HepG2 (cell line): ENCODE measurements around the gene PNLIPRP3. TPM values are rescaled to one million over a fixed set of nuclear protein-coding genes. Genes with fewer than 3 reads are reported as not detected.

ENCODE experiments used
- ATAC-seq: fragments of 200-7000 bp; cut with Tn5 transposase; 3 replicates; pipeline ENCODE4 v1.9.1; 2020; ENCODE audit warnings: mild to moderate bottlenecking, moderate library complexity
- BruUV-seq: library from RNA; stranded (reverse); fragments of 400-500 nt; replicated peaks from 2 replicates; lab custom pipeline; 2021; lab: Mats Ljungman, UMichigan
- CTCF ChIA-PET: fragments of 300-600 bp; formaldehyde crosslinking; extraction: SDS; loops from one replicate; lab custom pipeline; 2021; ENCODE audit warnings: low total read pairs, inconsistent platforms, low intra/inter-chr PET ratio; lab: Yijun Ruan, JAX
- POLR2A ChIA-PET: fragments of 350-600 bp; sonication (Branson Sonifier 250); formaldehyde crosslinking; loops from one replicate; lab custom pipeline; 2020; ENCODE audit warnings: antibody characterized with exemption, inconsistent platforms; lab: Yijun Ruan, JAX
- DNase-seq: peaks from one replicate; pipeline ENCODE4 v3.0.0-alpha.2; 2015; ENCODE audit warnings: low spot score
- FAIRE-seq: peaks from 3 replicates; lab custom pipeline; 2011; peaks lifted over from hg19 to GRCh38; lab: Jason Lieb, UNC
- H2AFZ ChIP-seq: one replicate; pipeline ENCODE4 v1.6.1; 2011; ENCODE audit warnings: low read length, inconsistent platforms
- H3K27ac ChIP-seq: fragments of 300-600 bp; 3 replicates; pipeline ENCODE4 v1.8.0; 2011; ENCODE audit warnings: mixed run types, mild to moderate bottlenecking, mixed read lengths, low read length, inconsistent platforms; ENCODE audit not compliant: insufficient read depth; ENCODE audit errors: extremely low read length
- H3K27me3 ChIP-seq, 2 experiments: fragments of 200-600 bp in 1 of 2; 2 replicates in 1 of 2; 3 replicates in 1 of 2; pipeline versions ENCODE4 v1.6.0 to v1.8.0; 2011; ENCODE audit warnings: low read length in 2 of 2, mild to moderate bottlenecking in 2 of 2, moderate library complexity in 2 of 2, inconsistent platforms in 1 of 2; ENCODE audit not compliant: insufficient read depth in 2 of 2, control insufficient read depth in 1 of 2
- H3K36me3 ChIP-seq, 2 experiments: fragments of 200-600 bp in 1 of 2; replicated peaks in 1 of 2; 2 replicates in 1 of 2; 3 replicates in 1 of 2; pipeline versions ENCODE4 v1.5.1 to v1.8.0; 2011; ENCODE audit warnings: low read length in 2 of 2, inconsistent platforms in 1 of 2; ENCODE audit not compliant: insufficient read depth in 2 of 2, control insufficient read depth in 1 of 2
- H3K4me1 ChIP-seq: 2 replicates; pipeline ENCODE4 v1.5.1; 2012; ENCODE audit warnings: low read length, inconsistent platforms; ENCODE audit not compliant: insufficient read depth
- H3K4me2 ChIP-seq: 2 replicates; pipeline ENCODE4 v1.6.0; 2011; ENCODE audit warnings: low read depth, low read length, inconsistent platforms
- H3K4me3 ChIP-seq, 3 experiments: fragments of 200-600 bp in 1 of 3; sonication (generic), shearing (Covaris generic) in 1 of 3; replicated peaks in 1 of 3; 2 replicates each; pipeline ENCODE4 v1.5.1; 2011 to 2016; ENCODE audit warnings: low read length in 3 of 3, inconsistent platforms in 2 of 3, low read depth in 2 of 3, mild to moderate bottlenecking in 2 of 3, control low read depth in 1 of 3, mixed read lengths in 1 of 3; ENCODE audit not compliant: insufficient read depth in 1 of 3
- H3K79me2 ChIP-seq: one replicate; pipeline ENCODE4 v1.6.1; 2011; ENCODE audit warnings: low read length, inconsistent platforms; ENCODE audit not compliant: insufficient read depth
- H3K9ac ChIP-seq: 2 replicates; pipeline ENCODE4 v1.6.0; 2011; ENCODE audit warnings: mild to moderate bottlenecking, low read depth, low read length, inconsistent platforms; ENCODE audit not compliant: insufficient read depth
- H3K9me3 ChIP-seq: 2 replicates; pipeline ENCODE4 v1.5.1; 2012; ENCODE audit warnings: mild to moderate bottlenecking, low read length
- H4K20me1 ChIP-seq: 2 replicates; pipeline ENCODE4 v1.6.0; 2011; ENCODE audit warnings: inconsistent platforms, mild to moderate bottlenecking, low read length, moderate library complexity; ENCODE audit not compliant: insufficient read depth
- CREB1 ChIP-seq, 2 experiments: fragments of 450-650 bp in 1 of 2; IDR thresholded peaks; 2 replicates each; pipeline ENCODE4 v1.6.1; 2016 to 2017; ENCODE audit warnings: control low read depth in 1 of 2, mild to moderate bottlenecking in 1 of 2, missing compliant biosample characterization in 1 of 2, missing genetic modification characterization in 1 of 2
- KDM5B ChIP-seq: sonication (generic); formaldehyde crosslinking; IDR thresholded peaks from 2 replicates; pipeline ENCODE4 v1.4.0; 2020; ENCODE audit warnings: missing genetic modification reagents, mild to moderate bottlenecking, borderline replicate concordance
- NAIF1 ChIP-seq: sonication (generic); formaldehyde crosslinking; IDR thresholded peaks from 2 replicates; pipeline ENCODE4 v1.5.0; 2020; ENCODE audit warnings: mild to moderate bottlenecking, missing genetic modification reagents, borderline replicate concordance
- PBX2 ChIP-seq: IDR thresholded peaks from 2 replicates; pipeline ENCODE4 v1.6.1; 2016; ENCODE audit warnings: control low read depth
- SKI ChIP-seq: fragments of 450-650 bp; IDR thresholded peaks from one replicate; pipeline ENCODE4 v1.6.1; 2018; ENCODE audit warnings: mild to moderate bottlenecking; ENCODE audit not compliant: partially characterized antibody
- ZBTB7A ChIP-seq: sonication (generic); formaldehyde crosslinking; IDR thresholded peaks from 2 replicates; pipeline ENCODE4 v1.8.0; 2022; ENCODE audit warnings: mild to moderate bottlenecking, missing genetic modification reagents
- ZNF432 ChIP-seq: sonication (generic); formaldehyde crosslinking; IDR thresholded peaks from 2 replicates; pipeline ENCODE4 v1.5.0; 2020; ENCODE audit warnings: missing genetic modification reagents, mild to moderate bottlenecking, borderline replicate concordance
- ZNF512 ChIP-seq: sonication (generic); formaldehyde crosslinking; IDR thresholded peaks from 2 replicates; pipeline ENCODE4 v1.4.0; 2020; ENCODE audit warnings: mild to moderate bottlenecking, missing genetic modification reagents
- WGBS: methylation state at CpG from one replicate; pipeline ENCODE4 v1.1.6; 2017; ENCODE audit warnings: low lambda C conversion rate; 5-methylcytosine and 5-hydroxymethylcytosine counted together
- in situ Hi-C: cut with HindIII; loops from 2 replicates; pipeline ENCODE4 v1.10.0; 2017; ENCODE audit warnings: low pct_unique_long_range_greater_than_20kb; ENCODE audit not compliant: extremely low pct_ligation_motif_present
- intact Hi-C: fragments of 100-400 bp; cut with micrococcal nuclease; formaldehyde crosslinking; loops from one replicate; pipeline ENCODE4 v1.10.0; 2022; ENCODE audit not compliant: unreplicated experiment
- polyA plus RNA-seq, 8 experiments: library from polyadenylated mRNA; depleted of rRNA in 3 of 8; stranded (reverse) in 7 of 8; unstranded in 1 of 8; fragments of >200 nt; fragmentation: Illumina TruSeq in 4 of 8; extraction: Trizol in 4 of 8; gene quantifications; 2 replicates each; pipeline versions ENCODE4 v1.2.1 to v1.2.3, GENCODE V29; 2011 to 2016; ENCODE audit warnings: low read depth in 4 of 8, missing spikeins in 1 of 8, mixed read lengths in 1 of 8; ENCODE audit not compliant: insufficient read depth in 1 of 8
- total RNA-seq, 5 experiments: library from RNA; depleted of rRNA; stranded (reverse); fragments of >200 nt; fragmentation: Illumina TruSeq; extraction: Trizol; gene quantifications; 2 replicates each; pipeline ENCODE4 v1.2.3, GENCODE V29; 2016; ENCODE audit warnings: low read depth in 1 of 5
- TF ChIP-seq, protein P1 (sequence below): sonication (generic); formaldehyde crosslinking; IDR thresholded peaks from 2 replicates; pipeline ENCODE4 v1.9.0; 2022; ENCODE audit warnings: low read depth, missing genetic modification reagents

PNLIPRP3 gene
- total and polyA plus RNA-seq, 2 of the 13 experiments (the other 11 are each of a cell fraction or from before 2014, with no cell fraction given): not detected

DNA sequence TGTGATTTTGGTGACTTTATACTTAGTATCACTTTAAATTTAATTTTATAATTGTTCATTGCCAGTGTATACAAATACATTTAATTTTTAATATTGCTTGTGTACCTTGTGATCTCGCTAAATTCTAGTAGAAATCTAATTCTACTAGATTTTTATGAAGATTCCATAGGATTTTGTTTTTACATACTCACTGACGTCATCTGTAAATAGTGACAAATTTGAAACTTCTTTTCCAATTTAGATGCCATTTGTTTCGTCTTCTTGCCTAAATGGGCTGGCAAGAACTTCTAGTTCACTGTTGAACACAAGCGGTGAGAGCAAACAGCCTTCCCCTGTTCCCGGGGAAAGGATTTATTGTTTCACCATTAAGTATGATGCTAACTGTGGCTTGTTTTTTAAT is 17.3 kb upstream of the PNLIPRP3 start (continued):
- no peak for TF ChIP-seq ZNF512 (CRISPR knock-in tag)
- TF ChIP-seq CREB1 (IDR thresholded peaks at IDR 0.05): peak; percentile 73
- TF ChIP-seq CREB1 (CRISPR knock-in tag; IDR thresholded peaks at IDR 0.05): no peak
- TF ChIP-seq SKI: no peak

DNA sequence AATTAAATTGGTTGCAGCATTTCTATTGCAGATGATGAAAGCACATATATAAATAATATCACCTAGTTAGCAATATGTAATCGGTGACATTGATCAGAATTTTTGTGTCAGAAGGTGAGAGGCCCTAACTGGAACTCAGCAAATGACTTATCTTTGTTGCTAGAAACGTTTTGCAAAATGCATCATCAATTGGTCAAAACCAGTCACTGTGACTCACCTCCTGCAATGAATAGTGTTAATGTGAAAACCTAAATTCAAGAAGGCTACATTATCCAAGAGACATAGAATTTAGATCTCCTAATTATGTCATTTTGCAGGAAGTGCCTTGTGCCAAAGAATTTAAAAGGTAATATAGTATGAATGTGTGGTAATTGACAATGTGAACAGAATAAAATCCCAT is 9.8 kb upstream of the PNLIPRP3 start:
- ATAC-seq: no peak
- Histone ChIP-seq H3K36me3 (no peaks in the 10 kb centered on the region), H3K27me3 (no peaks in the 10 kb centered on the region), H2AFZ (no peak overlapping the region), H3K79me2 (no peaks in the 10 kb centered on the region), H3K4me2 (no peak overlapping the region), H3K9ac (no peak overlapping the region), H3K9me3 (no peaks in the 10 kb centered on the region), H3K27ac (no peak overlapping the region), H3K4me3 (no peak overlapping the region), H3K4me1 (no peaks in the 10 kb centered on the region), H4K20me1 (no peaks in the 10 kb centered on the region)
- WGBS: 6% methylated on average over 2 of the region's 2 CpGs
- DNase-seq: no peak
- intact Hi-C loops: no loop called here
- no TSS peak for BruUV-seq
- in situ Hi-C loops: no loop called here
- CTCF ChIA-PET: no interaction called here
- POLR2A ChIA-PET: no interaction called here
- no peak for FAIRE-seq
- TF ChIP-seq KDM5B (CRISPR knock-in tag): no peak
- no peak for TF ChIP-seq ZNF432 (CRISPR knock-in tag)

DNA sequence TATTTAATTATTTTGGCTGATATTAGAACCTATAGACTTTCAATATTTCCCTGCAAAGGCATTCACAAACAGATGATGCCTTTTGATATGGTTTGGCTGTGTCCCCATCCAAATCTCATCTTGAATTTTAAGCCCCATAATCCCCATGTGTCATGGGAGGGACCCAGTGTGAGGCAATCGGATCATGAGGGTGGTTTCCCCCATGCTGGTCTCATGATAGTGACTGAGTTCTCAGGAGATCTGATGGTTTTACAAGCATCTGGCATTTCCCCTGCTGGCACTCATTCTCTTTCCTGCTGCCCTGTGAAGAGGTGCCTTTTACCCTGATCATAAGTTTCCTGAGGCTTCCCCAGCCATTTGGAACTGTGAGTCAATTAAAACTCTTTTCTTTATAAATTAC is 9.3 kb upstream of the PNLIPRP3 start:
- H3K4me3 ChIP-seq: no peak overlapping the region
- H3K4me1 ChIP-seq: no peaks in the 10 kb centered on the region
- WGBS: 0% methylated on average over 1 of the region's 1 CpG
- no peak overlapping the region for H3K27ac ChIP-seq
- H3K36me3 ChIP-seq: no peaks in the 10 kb centered on the region
- CTCF ChIA-PET: no interaction called here
- ATAC-seq: no peak
- no peaks in the 10 kb centered on the region for H4K20me1 ChIP-seq
- BruUV-seq: no TSS peak
- no peak overlapping the region for H3K4me2 ChIP-seq
- H3K9me3 ChIP-seq: no peaks in the 10 kb centered on the region
- no peaks in the 10 kb centered on the region for H3K27me3 ChIP-seq
- no peak for FAIRE-seq
- no peaks in the 10 kb centered on the region for H3K79me2 ChIP-seq
- no peak overlapping the region for H2AFZ ChIP-seq
- H3K9ac ChIP-seq: no peak overlapping the region
- DNase-seq: no peak
- POLR2A ChIA-PET: no interaction called here
- intact Hi-C loops: no loop called here
- no peak for TF ChIP-seq NAIF1 (CRISPR knock-in tag)
- TF ChIP-seq, protein P1, sequence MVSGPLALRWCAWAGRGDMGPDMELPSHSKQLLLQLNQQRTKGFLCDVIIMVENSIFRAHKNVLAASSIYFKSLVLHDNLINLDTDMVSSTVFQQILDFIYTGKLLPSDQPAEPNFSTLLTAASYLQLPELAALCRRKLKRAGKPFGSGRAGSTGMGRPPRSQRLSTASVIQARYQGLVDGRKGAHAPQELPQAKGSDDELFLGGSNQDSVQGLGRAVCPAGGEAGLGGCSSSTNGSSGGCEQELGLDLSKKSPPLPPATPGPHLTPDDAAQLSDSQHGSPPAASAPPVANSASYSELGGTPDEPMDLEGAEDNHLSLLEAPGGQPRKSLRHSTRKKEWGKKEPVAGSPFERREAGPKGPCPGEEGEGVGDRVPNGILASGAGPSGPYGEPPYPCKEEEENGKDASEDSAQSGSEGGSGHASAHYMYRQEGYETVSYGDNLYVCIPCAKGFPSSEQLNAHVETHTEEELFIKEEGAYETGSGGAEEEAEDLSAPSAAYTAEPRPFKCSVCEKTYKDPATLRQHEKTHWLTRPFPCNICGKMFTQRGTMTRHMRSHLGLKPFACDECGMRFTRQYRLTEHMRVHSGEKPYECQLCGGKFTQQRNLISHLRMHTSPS (CRISPR knock-in tag): no peak
- TF ChIP-seq PBX2 (CRISPR knock-in tag): no peak
- TF ChIP-seq ZBTB7A (CRISPR knock-in tag): no peak
- TF ChIP-seq, all 625 proteins: peak for 0
- in situ Hi-C loops: no loop called here
